Type B pancreatic cell (in vitro differentiated cells): ENCODE data around the gene SNTB2. TPM values are rescaled to one million over a fixed set of nuclear protein-coding genes. Genes with fewer than 3 reads are reported as not detected.

Experiments used
- DNase-seq: peaks from one replicate; pipeline ENCODE4 v3.0.0; 2021; ENCODE audit warnings: mixed read lengths; ENCODE audit not compliant: unreplicated experiment; ENCODE audit errors: extremely low spot score
- H3K27ac Mint-ChIP-seq: 2 replicates; pipeline ENCODE4 v1.8.0; 2021; ENCODE audit warnings: mild to moderate bottlenecking, mixed read lengths
- H3K27me3 Mint-ChIP-seq: 2 replicates; pipeline ENCODE4 v1.8.0; 2021; ENCODE audit warnings: mixed read lengths
- H3K36me3 Mint-ChIP-seq: 2 replicates; pipeline ENCODE4 v1.8.0; 2021; ENCODE audit warnings: mixed read lengths
- H3K4me1 Mint-ChIP-seq: one replicate; pipeline ENCODE4 v1.8.0; 2021; ENCODE audit warnings: mixed read lengths; ENCODE audit not compliant: unreplicated experiment
- H3K4me3 Mint-ChIP-seq: 2 replicates; pipeline ENCODE4 v1.8.0; 2021; ENCODE audit warnings: mild to moderate bottlenecking, mixed read lengths
- H3K9me3 Mint-ChIP-seq: 2 replicates; pipeline ENCODE4 v1.8.0; 2021; ENCODE audit warnings: mixed read lengths
- CTCF ChIP-seq: fragments of 200-600 bp; sonication (generic); conservative IDR thresholded peaks from 2 replicates; pipeline ENCODE4 v1.5.0; 2021; ENCODE audit warnings: antibody characterized with exemption, mild to moderate bottlenecking
- total RNA-seq: library from RNA; stranded (reverse); gene quantifications from 2 replicates; pipeline ENCODE4 v1.2.1, GENCODE V29; 2021; ENCODE audit warnings: low replicate concordance

SNTB2 gene
- total RNA-seq, 1 donor from 2014 or later = 22.2 TPM

GRCh38 chr16:69191136-69191535 lies 4.2 kb downstream of the SNTB2 start:
- H3K27ac Mint-ChIP-seq = no peak overlapping the region

GRCh38 chr16:69193855-69194254 lies 6.9 kb downstream of the SNTB2 start:
- peaks cover 31% of the 10 kb centered on the region for H3K4me1 Mint-ChIP-seq
- no peaks in the 10 kb centered on the region for H3K27me3 Mint-ChIP-seq
- DNase-seq = no peak
- TF ChIP-seq CTCF = no peak
- no peaks in the 10 kb centered on the region for H3K9me3 Mint-ChIP-seq
- H3K4me3 Mint-ChIP-seq = no peak overlapping the region
- H3K27ac Mint-ChIP-seq = no peak overlapping the region
- H3K36me3 Mint-ChIP-seq = peaks cover 9% of the 10 kb centered on the region

More at GRCh38 chr16:69191136-69191535, 4.2 kb downstream of the SNTB2 start:
- no peaks in the 10 kb centered on the region for H3K27me3 Mint-ChIP-seq
- no peak overlapping the region for H3K4me3 Mint-ChIP-seq
- H3K4me1 Mint-ChIP-seq = peaks cover 27% of the 10 kb centered on the region
- TF ChIP-seq CTCF = no peak
- peaks cover 9% of the 10 kb centered on the region for H3K36me3 Mint-ChIP-seq
- no peaks in the 10 kb centered on the region for H3K9me3 Mint-ChIP-seq
- no peak for DNase-seq

- H3K27ac Mint-ChIP-seq = no peak overlapping the region
- H3K36me3 Mint-ChIP-seq = peaks cover 9% of the 10 kb centered on the region
- no peak overlapping the region for H3K4me3 Mint-ChIP-seq
Observed at GRCh38 chr16:69194488-69194887, 7.5 kb downstream of the SNTB2 start.

GRCh38 chr16:69195369-69196029 lies 8.5 kb downstream of the SNTB2 start:
- H3K4me1 Mint-ChIP-seq = peaks cover 26% of the 10 kb centered on the region
- DNase-seq = no peak
- TF ChIP-seq CTCF = no peak
- no peak overlapping the region for H3K4me3 Mint-ChIP-seq
- no peaks in the 10 kb centered on the region for H3K9me3 Mint-ChIP-seq
- H3K36me3 Mint-ChIP-seq = peaks cover 5% of the 10 kb centered on the region
- H3K27ac Mint-ChIP-seq = no peak overlapping the region
- no peaks in the 10 kb centered on the region for H3K27me3 Mint-ChIP-seq

More at GRCh38 chr16:69194488-69194887, 7.5 kb downstream of the SNTB2 start:
- no peak for DNase-seq
- H3K9me3 Mint-ChIP-seq = no peaks in the 10 kb centered on the region
- H3K4me1 Mint-ChIP-seq = peaks cover 26% of the 10 kb centered on the region
- H3K27me3 Mint-ChIP-seq = no peaks in the 10 kb centered on the region
- no peak for TF ChIP-seq CTCF

- no peak for TF ChIP-seq CTCF
- H3K9me3 Mint-ChIP-seq = no peaks in the 10 kb centered on the region
- H3K27me3 Mint-ChIP-seq = no peaks in the 10 kb centered on the region
- no peak overlapping the region for H3K27ac Mint-ChIP-seq
- no peak overlapping the region for H3K4me3 Mint-ChIP-seq
- H3K4me1 Mint-ChIP-seq = peaks cover 31% of the 10 kb centered on the region
- no peaks in the 10 kb centered on the region for H3K36me3 Mint-ChIP-seq
- DNase-seq = no peak
Observed at GRCh38 chr16:69197573-69197972, 10.6 kb downstream of the SNTB2 start.
